HepG2 (cell line): ENCODE data around the gene NLGN2. TPM values are rescaled to one million over a fixed set of nuclear protein-coding genes. Genes with fewer than 3 reads are reported as not detected.

Experiments used
- AKNA ChIP-seq: sonication (generic); formaldehyde crosslinking; IDR thresholded peaks from 2 replicates; pipeline ENCODE4 v1.4.0; 2020; ENCODE audit warnings: missing genetic modification reagents, borderline replicate concordance
- ARID5B ChIP-seq: IDR thresholded peaks from 2 replicates; pipeline ENCODE4 v1.4.0; 2020; ENCODE audit warnings: mild to moderate bottlenecking, missing genetic modification reagents
- FOXK1 ChIP-seq: sonication (generic); formaldehyde crosslinking; IDR thresholded peaks from 2 replicates; pipeline ENCODE4 v1.4.0; 2020; ENCODE audit warnings: low read depth, missing genetic modification reagents, borderline replicate concordance
- IKZF5 ChIP-seq: IDR thresholded peaks from 2 replicates; pipeline ENCODE4 v1.6.1; 2018; ENCODE audit warnings: missing genetic modification reagents, mild to moderate bottlenecking, missing compliant biosample characterization
- MTA1 ChIP-seq: sonication (generic); formaldehyde crosslinking; IDR thresholded peaks from 2 replicates; pipeline ENCODE4 v1.4.0; 2020; ENCODE audit warnings: missing genetic modification reagents, mild to moderate bottlenecking, borderline replicate concordance
- NR2C2 ChIP-seq: sonication (generic); formaldehyde crosslinking; IDR thresholded peaks from 2 replicates; pipeline ENCODE4 v1.4.0; 2020; ENCODE audit warnings: missing genetic modification reagents, mild to moderate bottlenecking, moderate library complexity, borderline replicate concordance
- RAD21 ChIP-seq: fragments of 450-650 bp; formaldehyde crosslinking; IDR thresholded peaks from 2 replicates; pipeline ENCODE4 v1.5.0; 2020; ENCODE audit warnings: mild to moderate bottlenecking
- SAFB2 ChIP-seq: sonication (generic); formaldehyde crosslinking; IDR thresholded peaks from 2 replicates; pipeline ENCODE4 v1.5.1; 2020; ENCODE audit warnings: missing genetic modification reagents, low read depth, mild to moderate bottlenecking, borderline replicate concordance
- ZNF496 ChIP-seq: sonication (generic); formaldehyde crosslinking; IDR thresholded peaks from 2 replicates; pipeline ENCODE4 v1.8.1; 2023; ENCODE audit warnings: mild to moderate bottlenecking, moderate library complexity, missing genetic modification reagents; ENCODE audit not compliant: insufficient replicate concordance
- ZNF589 ChIP-seq: sonication (generic); formaldehyde crosslinking; conservative IDR thresholded peaks from 2 replicates; pipeline ENCODE4 v1.8.0; 2022; ENCODE audit warnings: mild to moderate bottlenecking, moderate library complexity, missing genetic modification reagents
- polyA plus RNA-seq, 8 experiments: library from polyadenylated mRNA; depleted of rRNA in 3 of 8; stranded (reverse) in 7 of 8; unstranded in 1 of 8; fragments of >200 nt; fragmentation: Illumina TruSeq in 4 of 8; extraction: Trizol in 4 of 8; gene quantifications; 2 replicates each; pipeline versions ENCODE4 v1.2.1 to v1.2.3, GENCODE V29; 2011 to 2016; ENCODE audit warnings: low read depth in 4 of 8, missing spikeins in 1 of 8, mixed read lengths in 1 of 8; ENCODE audit not compliant: insufficient read depth in 1 of 8
- total RNA-seq, 5 experiments: library from RNA; depleted of rRNA; stranded (reverse); fragments of >200 nt; fragmentation: Illumina TruSeq; extraction: Trizol; gene quantifications; 2 replicates each; pipeline ENCODE4 v1.2.3, GENCODE V29; 2016; ENCODE audit warnings: low read depth in 1 of 5
- TF ChIP-seq, protein P1 (sequence below): sonication (generic); formaldehyde crosslinking; IDR thresholded peaks from 2 replicates; pipeline ENCODE4 v1.8.1; 2023; ENCODE audit warnings: mild to moderate bottlenecking, moderate library complexity, missing genetic modification reagents
- TF ChIP-seq, protein P2 (sequence below): sonication (generic); formaldehyde crosslinking; IDR thresholded peaks from 2 replicates; pipeline ENCODE4 v1.9.0; 2021; ENCODE audit warnings: missing genetic modification reagents, borderline replicate concordance

Gene NLGN2
- total and polyA plus RNA-seq, 2 of the 13 experiments (the other 11 are each of a cell fraction or from before 2014, with no cell fraction given) = 1.9 to 11.0 TPM

DNA sequence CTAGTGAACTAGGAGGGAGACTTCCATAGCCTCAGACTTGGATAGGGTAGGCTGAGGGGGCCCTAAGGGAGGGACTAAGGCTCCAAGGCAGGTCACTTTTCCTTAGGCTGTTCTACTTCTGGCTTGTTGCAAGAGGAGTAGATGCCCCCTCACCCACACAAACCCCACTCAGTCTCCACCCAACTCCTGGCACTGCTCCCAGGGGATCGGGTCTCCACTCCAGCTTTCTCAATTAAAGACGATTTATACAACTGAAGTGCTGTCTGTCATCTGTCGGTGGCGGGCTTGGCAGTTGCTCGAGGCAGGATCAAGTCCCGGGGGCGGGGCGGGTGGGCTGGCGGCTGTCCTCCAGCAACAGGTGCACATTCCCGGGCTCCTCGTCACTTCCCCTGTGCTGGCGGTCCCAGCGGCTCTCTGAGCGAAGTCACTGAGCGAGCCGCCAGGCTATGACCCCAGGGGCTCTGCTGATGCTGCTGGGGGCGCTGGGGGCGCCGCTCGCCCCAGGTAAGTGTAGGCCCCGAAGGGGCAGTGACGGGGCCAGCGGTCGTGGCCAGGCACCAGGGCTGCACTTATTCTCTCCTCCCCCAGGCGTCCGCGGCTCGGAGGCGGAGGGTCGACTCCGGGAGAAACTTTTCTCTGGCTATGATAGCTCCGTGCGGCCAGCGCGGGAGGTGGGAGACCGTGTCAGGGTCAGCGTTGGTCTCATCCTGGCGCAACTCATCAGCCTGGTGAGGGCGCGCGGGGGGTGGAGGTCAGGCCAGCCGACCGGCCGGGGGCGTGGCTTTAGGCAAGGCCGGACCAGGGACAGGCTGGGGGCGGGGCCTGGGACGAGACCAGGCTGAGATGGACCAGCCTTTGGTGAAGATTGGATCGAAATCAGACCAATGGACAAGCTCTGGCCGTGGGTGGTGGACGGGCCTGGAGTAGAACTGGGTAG, 37.3 kb downstream of the NLGN2 start, which contains the start of gene CHRNB1 (continued):
- TF ChIP-seq IKZF5 (CRISPR knock-in tag) (peak; percentile 65; the same call in 1 of the 2 replicates), FOXK1 (CRISPR knock-in tag) (no peak), MTA1 (CRISPR knock-in tag) (peak; percentile 59; the same call in 1 of the 2 replicates), AKNA (CRISPR knock-in tag) (no peak), ZNF496 (CRISPR knock-in tag) (no peak), NR2C2 (peak; percentile 86), SAFB2 (CRISPR knock-in tag) (no peak), ZNF589 (CRISPR knock-in tag) (no peak), RAD21 (CRISPR knock-in tag) (peak; percentile 43; the same call in 1 of the 2 replicates), ARID5B (CRISPR knock-in tag) (peak; percentile 34; the same call in 1 of the 2 replicates)
- TF ChIP-seq, protein P1, sequence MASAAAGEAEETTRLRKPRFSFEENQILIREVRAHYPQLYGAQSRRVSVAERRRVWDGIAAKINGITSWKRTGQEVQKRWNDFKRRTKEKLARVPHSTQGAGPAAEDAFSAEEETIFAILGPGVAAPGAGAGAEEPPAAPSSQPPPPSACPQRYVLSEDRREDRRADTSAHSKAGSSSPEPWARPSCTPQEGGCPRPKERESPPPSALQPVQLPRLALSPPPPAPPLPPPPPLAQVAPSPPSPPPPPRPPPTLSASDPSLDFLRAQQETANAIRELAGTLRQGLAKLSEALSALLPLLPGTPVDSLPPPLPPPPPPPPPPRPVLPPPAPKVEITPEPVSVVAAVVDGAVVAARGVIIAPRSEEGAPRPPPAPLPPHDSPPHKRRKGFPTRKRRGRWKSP (CRISPR knock-in tag) = peak; percentile 87; the same call in 1 of the 2 replicates
- TF ChIP-seq, protein P2, sequence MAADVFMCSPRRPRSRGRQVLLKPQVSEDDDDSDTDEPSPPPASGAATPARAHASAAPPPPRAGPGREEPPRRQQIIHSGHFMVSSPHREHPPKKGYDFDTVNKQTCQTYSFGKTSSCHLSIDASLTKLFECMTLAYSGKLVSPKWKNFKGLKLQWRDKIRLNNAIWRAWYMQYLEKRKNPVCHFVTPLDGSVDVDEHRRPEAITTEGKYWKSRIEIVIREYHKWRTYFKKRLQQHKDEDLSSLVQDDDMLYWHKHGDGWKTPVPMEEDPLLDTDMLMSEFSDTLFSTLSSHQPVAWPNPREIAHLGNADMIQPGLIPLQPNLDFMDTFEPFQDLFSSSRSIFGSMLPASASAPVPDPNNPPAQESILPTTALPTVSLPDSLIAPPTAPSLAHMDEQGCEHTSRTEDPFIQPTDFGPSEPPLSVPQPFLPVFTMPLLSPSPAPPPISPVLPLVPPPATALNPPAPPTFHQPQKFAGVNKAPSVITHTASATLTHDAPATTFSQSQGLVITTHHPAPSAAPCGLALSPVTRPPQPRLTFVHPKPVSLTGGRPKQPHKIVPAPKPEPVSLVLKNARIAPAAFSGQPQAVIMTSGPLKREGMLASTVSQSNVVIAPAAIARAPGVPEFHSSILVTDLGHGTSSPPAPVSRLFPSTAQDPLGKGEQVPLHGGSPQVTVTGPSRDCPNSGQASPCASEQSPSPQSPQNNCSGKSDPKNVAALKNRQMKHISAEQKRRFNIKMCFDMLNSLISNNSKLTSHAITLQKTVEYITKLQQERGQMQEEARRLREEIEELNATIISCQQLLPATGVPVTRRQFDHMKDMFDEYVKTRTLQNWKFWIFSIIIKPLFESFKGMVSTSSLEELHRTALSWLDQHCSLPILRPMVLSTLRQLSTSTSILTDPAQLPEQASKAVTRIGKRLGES (CRISPR knock-in tag) = no peak
